ENCODE measurements around the gene SNED1.

- TF ChIP-seq CTCF (IDR thresholded peaks at IDR 0.05 in 4 of 5, conservative IDR thresholded peaks at IDR 0.05 in 1 of 5): no peak
- TF ChIP-seq POLR2A (IDR thresholded peaks at IDR 0.05): no peak
These were observed 38.6 kb downstream of the SNED1 start for GRCh38 chr2:241036964-241037421.

All from gastrocnemius medialis (tissue), 4 donors.